GM19455 (cell line): ENCODE measurements around the gene MALRD1.
"Not testable (repeated sequence)": the region's sequence is repeated elsewhere in the genome, so short reads cannot be mapped to it uniquely, and the experiment has no call there.

Source experiments
- ATAC-seq: cut with Tn5 transposase; IDR thresholded peaks from one replicate; pipeline ENCODE4 v1.9.1; 2021; ENCODE audit not compliant: unreplicated experiment

MALRD1 gene

GRCh38 chr10:19704544-19704943 lies 655.9 kb downstream of the MALRD1 start:
- no peak for ATAC-seq

- no peak for ATAC-seq
Measured at GRCh38 chr10:19705250-19705649, 656.6 kb downstream of the MALRD1 start.

- no peak for ATAC-seq
Measured at GRCh38 chr10:19706904-19707303, 658.3 kb downstream of the MALRD1 start.

- ATAC-seq: no peak
Measured at GRCh38 chr10:19707376-19707775, 658.8 kb downstream of the MALRD1 start.

- no peak for ATAC-seq
Measured at GRCh38 chr10:19708031-19708430, 659.4 kb downstream of the MALRD1 start.

GRCh38 chr10:19710600-19710999 lies 662.0 kb downstream of the MALRD1 start:
- no peak for ATAC-seq

- no peak for ATAC-seq
Measured at GRCh38 chr10:19713159-19713558, 664.6 kb downstream of the MALRD1 start.

- ATAC-seq: no peak
Measured at GRCh38 chr10:19713800-19714525, 665.4 kb downstream of the MALRD1 start.

GRCh38 chr10:19719284-19719683 lies 670.7 kb downstream of the MALRD1 start:
- no peak for ATAC-seq

- ATAC-seq: no peak
Measured at GRCh38 chr10:19724287-19724686, 675.7 kb downstream of the MALRD1 start.

GRCh38 chr10:19728376-19728775 lies 679.8 kb downstream of the MALRD1 start:
- no peak for ATAC-seq

- no peak for ATAC-seq
Measured at GRCh38 chr10:19728964-19729363, 680.4 kb downstream of the MALRD1 start.

GRCh38 chr10:19730167-19730906 lies 681.7 kb downstream of the MALRD1 start:
- no peak for ATAC-seq

- no peak for ATAC-seq
Measured at GRCh38 chr10:19730907-19731217, 682.3 kb downstream of the MALRD1 start.

- no peak for ATAC-seq
Measured at GRCh38 chr10:19731560-19731959, 683.0 kb downstream of the MALRD1 start.

GRCh38 chr10:19738440-19738839 lies 689.8 kb downstream of the MALRD1 start:
- no peak for ATAC-seq

GRCh38 chr10:19739232-19739631 lies 690.6 kb downstream of the MALRD1 start:
- not testable (repeated sequence) for ATAC-seq

GRCh38 chr10:19742144-19742543 lies 693.5 kb downstream of the MALRD1 start:
- ATAC-seq: not testable (repeated sequence)

GRCh38 chr10:19745672-19746071 lies 697.1 kb downstream of the MALRD1 start:
- no peak for ATAC-seq

GRCh38 chr10:19749185-19749729 lies 700.7 kb downstream of the MALRD1 start:
- no peak for ATAC-seq

GRCh38 chr10:19750972-19751371 lies 702.4 kb downstream of the MALRD1 start:
- ATAC-seq: no peak

GRCh38 chr10:19756919-19757318 lies 708.3 kb downstream of the MALRD1 start:
- no peak for ATAC-seq
